C4-2B (cell line): ENCODE measurements around the gene ZNF212.

Experiments
- H3K27ac ChIP-seq: fragments of 450-650 bp; 2 replicates; pipeline ENCODE4 v1.5.1; 2017
- ZFX ChIP-seq: fragments of 450-650 bp; IDR thresholded peaks from 2 replicates; pipeline ENCODE4 v1.6.1; 2017
- TF ChIP-seq, protein P1 (sequence below): fragments of 450-650 bp; conservative IDR thresholded peaks from 2 replicates; pipeline ENCODE4 v1.5.1; 2017; ENCODE audit warnings: mild to moderate bottlenecking

Gene ZNF212

DNA sequence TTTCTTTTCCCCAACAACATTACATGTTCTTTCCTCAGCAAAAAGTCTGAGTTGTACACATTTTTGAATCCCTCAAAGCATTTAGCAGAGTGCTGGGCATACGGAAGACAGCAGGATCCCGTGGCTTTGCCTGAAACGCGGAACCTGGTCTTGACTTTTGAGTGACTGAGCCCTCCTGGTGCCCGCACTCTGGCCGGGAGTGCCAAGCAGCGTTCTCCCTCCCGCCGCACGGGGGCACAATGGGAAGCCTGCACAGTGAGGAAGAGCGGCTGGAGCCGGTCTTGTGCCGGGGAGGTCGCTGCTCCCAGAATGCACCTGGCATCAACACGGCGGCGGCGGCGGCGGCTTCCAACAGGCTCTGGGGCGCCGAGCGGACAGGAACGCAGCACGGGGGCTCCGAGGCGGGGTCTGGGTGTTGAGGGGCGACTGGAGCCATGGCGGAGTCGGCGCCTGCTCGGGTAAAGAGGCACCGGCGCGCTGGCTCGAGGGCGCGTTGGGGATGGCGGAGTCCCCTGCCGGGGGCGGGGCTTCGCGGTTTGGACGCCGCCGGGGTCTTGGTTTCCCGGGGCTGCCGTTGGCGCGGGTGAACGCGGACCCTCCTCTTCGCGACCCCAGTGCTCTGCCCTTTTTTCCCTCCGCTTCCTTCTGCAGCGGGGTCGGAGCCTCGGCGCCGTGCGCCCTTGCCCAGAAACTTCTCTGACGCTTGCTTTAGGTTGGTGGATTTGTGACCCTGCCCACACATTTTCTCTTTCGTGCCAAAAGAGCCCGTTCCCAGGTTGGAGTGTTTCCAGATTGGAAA, at the start of gene ZNF212:
Gene ZNF212 (plus strand): TSS at position 307 of the 799 bp plus-strand sequence. CDS start 128 bp downstream, at position 435.
- H3K27ac ChIP-seq: peak within 1 kb of the TSS; percentile 68
- no peak for TF ChIP-seq ZFX
- TF ChIP-seq, protein P1, sequence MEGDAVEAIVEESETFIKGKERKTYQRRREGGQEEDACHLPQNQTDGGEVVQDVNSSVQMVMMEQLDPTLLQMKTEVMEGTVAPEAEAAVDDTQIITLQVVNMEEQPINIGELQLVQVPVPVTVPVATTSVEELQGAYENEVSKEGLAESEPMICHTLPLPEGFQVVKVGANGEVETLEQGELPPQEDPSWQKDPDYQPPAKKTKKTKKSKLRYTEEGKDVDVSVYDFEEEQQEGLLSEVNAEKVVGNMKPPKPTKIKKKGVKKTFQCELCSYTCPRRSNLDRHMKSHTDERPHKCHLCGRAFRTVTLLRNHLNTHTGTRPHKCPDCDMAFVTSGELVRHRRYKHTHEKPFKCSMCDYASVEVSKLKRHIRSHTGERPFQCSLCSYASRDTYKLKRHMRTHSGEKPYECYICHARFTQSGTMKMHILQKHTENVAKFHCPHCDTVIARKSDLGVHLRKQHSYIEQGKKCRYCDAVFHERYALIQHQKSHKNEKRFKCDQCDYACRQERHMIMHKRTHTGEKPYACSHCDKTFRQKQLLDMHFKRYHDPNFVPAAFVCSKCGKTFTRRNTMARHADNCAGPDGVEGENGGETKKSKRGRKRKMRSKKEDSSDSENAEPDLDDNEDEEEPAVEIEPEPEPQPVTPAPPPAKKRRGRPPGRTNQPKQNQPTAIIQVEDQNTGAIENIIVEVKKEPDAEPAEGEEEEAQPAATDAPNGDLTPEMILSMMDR: peak; percentile 100

DNA sequence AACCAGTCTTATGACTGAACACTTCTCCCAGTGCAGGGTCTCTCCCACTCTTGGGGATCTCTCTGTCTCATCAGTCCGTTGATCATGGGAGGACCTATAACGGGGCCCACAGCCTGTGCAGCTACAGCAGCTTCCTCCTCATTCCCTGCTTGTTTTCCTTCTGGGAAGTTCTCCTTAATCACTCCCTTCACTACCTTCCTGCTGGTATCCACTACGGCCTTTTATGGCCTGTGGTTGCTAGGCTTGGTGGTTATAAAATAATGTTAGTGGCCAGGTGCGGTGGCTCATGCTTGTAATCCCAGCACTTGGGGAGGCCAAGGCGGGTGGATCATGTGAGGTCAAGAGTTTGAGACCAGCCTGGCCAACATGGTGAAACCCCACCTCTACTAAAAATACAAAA, 47.6 kb upstream of the ZNF212 start:
- TF ChIP-seq, protein P1: no peak
- no peak for TF ChIP-seq ZFX
- H3K27ac ChIP-seq: no peak overlapping the region

DNA sequence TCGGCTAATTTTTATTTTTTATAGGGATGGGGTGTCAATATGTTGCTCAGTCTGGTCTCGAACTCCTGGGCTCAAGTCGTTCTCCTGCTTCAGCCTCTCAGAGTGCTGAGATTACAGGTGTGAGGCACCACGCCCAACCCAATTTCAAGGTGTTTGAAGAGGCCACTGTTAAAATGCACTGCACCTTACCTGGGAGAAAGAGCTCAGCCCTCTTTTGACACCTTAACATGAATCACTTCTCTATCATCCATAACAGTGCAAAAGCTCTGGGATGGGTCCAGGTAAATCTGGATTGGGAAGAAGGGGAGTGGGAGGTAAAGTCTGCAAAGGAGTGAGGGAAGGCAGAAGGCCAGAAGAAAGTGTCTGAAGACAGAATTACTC, 44.7 kb upstream of the ZNF212 start:
- TF ChIP-seq, protein P1: no peak
- TF ChIP-seq ZFX: no peak
- peak overlapping the region; percentile 93 for H3K27ac ChIP-seq

DNA sequence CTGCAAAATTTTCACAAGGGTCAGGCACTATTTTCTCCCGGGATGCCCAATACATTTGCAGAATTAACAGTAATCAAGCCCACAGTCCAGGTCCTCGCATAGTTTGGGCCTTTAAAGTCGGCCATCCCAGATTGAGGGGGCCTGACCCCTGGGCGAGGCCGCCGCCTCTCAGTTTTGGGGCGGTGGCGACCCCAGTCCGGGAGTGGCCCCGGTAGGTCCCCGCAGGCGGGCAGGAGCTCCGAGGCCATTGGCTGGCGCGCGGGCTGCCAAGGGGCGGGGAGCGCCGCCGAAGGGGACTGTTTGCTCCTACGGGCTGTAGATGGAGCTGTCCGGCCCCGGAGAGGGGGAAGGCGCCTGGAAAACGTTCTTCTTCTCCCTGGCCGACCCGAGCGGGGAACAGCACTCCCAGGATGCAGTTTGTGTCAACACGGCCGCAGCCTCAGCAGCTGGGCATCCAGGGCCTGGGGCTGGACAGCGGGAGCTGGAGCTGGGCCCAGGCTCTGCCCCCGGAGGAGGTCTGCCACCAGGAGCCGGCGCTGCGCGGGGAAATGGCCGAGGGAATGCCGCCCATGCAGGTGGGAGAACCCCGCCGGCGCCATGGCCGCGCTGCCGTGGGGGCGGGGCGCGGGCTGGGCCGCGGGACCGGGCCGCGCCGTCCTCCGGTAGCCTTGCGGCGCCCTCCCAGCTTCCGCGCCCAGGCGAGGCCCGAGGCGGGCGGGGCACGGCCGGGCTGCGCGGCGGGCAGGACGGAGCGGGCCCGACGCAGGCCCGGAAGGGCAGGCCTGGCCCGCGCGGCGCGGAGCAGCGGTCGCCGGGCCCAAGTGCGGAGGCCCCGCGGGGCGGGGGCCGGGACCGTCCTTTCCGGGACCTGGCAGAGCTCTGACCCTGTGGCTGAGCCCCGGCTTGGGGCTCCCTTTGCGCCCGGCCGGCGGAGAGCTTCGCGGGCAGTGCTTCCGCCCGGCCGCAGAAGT, 44.0 kb upstream of the ZNF212 start, which contains the start of gene ZNF282:
Gene ZNF282 (plus strand): TSS at position 367 of the 971 bp plus-strand sequence. CDS start 44 bp downstream, at position 411.
- peak within 1 kb of the TSS; percentile 93 for H3K27ac ChIP-seq
- TF ChIP-seq ZFX: peak; percentile 100
- TF ChIP-seq, protein P1: peak; percentile 95

DNA sequence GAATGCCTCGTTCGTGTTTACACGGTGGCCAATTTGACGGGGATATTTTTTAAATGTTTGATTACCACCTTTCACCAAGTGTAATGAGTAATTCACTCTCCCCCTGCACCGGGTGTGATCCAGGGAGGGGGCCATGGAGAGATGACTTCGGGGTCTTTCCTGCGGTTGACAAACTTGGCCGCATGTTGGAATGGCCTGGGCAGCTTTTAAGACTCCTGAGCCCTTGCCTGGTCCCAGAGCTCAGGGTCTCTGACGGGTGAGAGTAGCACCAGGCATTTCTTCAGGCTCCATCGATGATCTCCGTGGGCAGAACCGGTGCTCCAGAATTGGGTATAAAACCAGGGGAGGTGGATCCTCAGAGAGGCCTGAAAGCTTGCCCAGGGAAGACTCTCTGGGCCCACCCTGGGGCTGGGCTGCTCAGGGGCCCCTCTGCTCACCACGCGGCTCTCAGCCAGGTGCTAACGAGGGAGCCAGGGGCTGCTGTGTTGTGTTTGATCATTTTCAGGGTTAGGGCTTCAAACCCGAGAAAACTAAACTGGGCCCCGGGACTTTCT, 43.2 kb upstream of the ZNF212 start:
- peak overlapping the region; percentile 93 for H3K27ac ChIP-seq
- no peak for TF ChIP-seq ZFX
- TF ChIP-seq, protein P1: no peak

DNA sequence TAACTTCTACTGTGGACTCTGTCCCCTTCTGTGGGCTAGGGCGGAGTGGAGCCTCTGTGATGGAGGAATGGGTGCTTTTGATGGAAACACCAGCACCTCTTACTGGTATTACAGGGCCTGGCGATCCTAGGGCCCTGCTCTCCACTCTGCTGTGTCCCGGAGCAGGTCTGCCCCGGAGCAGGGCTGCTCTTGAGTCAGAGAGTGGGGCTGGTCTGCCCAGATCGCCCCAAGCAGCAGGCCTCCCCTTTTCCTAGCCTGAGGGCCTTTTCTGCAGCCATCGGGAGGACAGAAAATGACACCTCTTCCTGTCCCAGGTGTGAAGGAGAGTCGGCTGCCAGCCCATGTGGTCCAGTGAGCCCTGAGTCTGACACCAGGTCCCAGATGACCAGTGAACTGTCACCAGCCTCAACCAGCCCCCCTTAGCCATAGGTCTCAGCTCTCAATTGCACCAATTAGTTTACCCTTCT, 42.7 kb upstream of the ZNF212 start:
- TF ChIP-seq ZFX: no peak
- TF ChIP-seq, protein P1: no peak
- peak overlapping the region; percentile 93 for H3K27ac ChIP-seq
